Measurements from ENCODE around the gene LRRC9.
A peak's percentile ranks its signal among the peaks of the same experiment; 100 is the strongest.
"Not testable (repeated sequence)": the region's sequence is repeated elsewhere in the genome, so short reads cannot be mapped to it uniquely, and the experiment has no call there.

The LRRC9 gene

DNA sequence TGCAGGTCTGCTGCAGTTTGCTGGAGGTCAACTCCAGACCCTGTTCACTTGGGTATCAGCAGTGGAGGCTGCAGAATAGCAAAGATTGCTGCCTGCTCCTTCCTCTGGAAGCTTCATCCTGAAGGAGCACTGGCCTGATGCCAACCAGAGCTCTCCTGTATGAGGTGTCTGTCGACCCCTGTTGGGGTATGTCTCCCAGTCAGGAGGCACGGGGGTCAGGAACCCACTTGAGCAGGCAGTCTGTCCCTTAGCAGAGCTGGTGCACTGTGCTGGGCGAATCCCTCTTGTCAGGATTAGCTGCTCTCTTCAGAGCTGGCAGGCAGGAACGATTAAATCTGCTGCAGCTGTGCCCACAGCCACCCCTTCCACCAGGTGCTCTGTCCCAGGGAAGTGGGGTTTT is 37.9 kb downstream of the LRRC9 start:
- not testable (repeated sequence) for DNase-seq (ENCODE audit: low spot score)

DNA sequence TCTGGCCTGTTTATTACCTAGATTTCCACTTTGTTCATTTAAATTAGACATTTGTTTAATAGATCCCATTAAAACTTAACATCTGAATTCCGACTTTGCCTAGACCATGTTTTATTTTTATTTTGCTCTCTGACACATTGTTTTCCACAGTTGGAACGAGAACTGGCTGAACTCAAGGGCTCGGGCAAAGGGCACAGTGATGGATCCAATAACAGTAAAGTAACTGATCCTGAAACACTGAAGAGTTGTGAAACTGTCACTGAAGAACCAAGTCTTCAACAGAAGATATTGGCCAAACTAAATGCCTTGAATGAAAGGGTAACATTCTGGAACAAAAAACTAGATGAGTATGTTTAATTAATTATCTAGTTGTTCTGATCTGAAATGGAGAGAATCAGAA is 39.7 kb downstream of the LRRC9 start:
- no peak for DNase-seq (ENCODE audit: low spot score)

DNA sequence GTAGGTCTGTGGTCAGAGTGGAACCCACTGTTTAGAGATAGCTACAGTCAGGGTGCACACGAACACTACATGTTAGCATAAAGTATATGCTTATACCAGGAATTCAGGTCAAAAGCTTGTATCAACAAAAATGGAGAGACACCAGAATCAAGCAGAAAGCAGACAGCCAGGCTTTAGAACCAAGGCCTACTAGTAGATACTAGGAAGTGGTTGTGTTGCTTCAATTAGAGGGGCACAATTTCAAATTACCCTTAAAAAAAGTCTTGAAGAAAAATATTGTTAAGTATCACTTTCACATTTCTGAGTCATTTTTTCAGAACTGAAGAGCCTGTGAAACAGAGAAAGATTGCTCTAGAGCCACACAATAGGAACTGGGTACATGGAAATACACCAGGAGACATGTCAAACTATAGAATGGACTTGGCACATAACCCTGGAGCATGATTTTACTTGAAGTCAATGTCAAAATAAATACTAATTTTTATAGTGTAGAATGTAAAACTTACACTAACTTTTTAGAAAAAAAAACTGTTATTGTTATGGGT is 41.6 kb downstream of the LRRC9 start:
- DNase-seq (ENCODE audit: low spot score), result no peak

DNA sequence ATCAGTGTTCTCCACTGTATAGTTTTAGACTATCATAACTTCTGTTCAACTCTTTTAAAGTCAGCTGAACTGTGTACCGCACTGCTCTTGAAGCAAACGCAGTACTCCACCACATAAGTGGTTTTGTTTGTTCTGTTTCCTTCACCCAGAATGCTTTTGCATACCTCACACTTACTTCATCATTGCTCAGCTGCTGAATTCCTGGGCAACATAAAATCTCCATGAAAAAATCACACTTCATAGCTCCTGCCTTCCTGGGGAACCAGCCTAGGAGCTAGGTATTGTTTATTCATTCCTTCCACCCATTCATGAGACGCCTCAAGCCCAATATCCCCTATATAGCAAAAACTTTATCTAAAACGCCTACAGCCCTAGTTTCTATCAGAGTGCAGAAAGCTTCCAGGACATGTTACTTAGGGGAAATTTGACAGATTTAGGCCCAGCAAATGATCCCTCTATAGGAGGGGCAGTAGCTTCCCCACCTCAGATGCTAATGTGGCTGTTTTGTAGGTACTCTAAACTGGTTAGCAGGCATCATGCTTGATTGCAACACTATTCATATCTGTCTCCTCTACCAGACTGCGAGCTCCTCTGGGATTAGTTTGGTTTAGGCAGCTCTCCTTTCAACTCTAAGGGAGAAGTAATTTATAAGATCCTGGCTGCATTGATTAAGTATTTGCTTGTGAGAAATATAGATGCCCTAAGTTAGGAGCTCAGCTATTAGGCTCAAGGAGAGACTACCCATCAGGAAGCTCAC is 44.5 kb downstream of the LRRC9 start:
- DNase-seq (ENCODE audit: low spot score), result no peak

DNA sequence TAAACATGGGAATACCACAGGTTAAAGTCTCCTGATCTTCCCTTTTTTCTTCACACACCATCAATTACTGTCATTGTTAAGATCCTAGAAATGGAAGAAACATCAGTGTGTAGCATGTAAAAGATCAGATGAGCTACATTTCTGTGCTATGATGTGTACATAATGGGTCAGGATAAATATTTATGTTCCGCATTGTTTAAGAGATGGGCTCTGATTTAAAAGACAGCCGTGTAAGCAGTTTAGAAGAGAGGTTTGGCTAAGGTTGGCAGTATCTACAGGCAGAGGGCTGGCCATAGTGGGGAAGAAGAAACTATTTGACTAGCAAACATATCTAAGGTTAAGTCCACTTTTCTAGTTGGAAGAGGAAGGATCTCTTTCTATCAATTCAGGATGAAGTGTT is 49.4 kb downstream of the LRRC9 start:
- DNase-seq (ENCODE audit: low spot score), result no peak

DNA sequence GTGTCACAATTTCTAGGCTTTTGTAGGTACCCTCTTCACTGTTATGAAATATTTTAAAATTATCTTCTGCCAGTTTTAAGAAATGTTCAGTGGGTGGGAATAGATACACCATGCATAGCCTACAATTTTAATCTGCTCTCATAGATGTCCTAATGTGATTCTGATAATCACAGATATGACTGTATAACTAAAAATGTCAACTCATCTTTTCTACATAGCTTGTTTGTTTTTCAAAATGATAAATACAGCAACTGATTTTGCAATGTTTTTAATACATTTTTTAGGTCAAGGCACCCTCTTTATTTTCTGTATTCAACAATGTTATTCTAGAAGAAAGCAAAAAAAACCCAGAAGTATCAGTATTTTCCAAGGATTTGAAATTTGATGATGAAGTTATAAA is 61.6 kb downstream of the LRRC9 start:
- no peak for DNase-seq (ENCODE audit: low spot score)

DNA sequence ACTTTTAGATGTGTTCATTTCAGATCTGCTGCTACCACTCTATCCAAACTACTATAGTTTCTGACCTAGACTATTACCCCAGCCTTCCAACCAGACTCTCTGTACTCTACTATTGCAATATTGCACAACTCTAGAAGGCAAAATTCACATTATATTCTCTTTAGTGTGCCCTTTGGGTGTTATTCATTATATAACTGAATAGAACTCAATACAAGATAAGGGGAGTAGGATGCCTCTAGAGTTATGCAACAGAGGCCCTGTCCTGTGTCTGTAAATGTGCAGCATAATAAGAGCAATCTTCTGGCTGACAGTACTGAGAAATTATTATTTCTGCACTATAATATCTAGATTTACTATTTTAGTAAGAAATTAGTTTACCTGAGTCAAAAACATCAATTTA is 63.1 kb downstream of the LRRC9 start:
- no peak for DNase-seq (ENCODE audit: low spot score)

DNA sequence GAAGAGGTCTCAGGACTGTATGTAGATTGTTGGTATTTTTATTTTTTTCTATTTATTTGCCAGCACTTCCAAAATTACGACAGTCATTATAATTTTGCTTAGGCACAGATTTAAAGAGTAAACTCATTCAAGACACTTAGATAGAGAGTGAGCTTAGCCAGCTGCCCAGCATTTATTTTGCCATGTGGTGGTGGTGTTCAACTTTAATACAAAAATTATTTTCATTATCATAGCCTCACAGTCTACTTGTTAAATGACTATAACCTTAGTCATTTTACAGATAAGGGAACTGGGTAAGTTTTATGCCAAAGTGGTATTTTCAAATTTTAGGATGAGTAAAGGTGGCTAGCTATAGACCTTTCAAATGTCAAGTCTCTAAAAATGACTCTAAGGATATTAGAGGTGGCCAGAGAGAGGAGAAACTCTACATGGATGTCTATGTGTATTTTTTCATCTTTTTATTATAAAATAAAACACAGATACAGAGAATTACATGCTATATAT is 66.7 kb downstream of the LRRC9 start:
- no peak for DNase-seq (ENCODE audit: low spot score)

DNA sequence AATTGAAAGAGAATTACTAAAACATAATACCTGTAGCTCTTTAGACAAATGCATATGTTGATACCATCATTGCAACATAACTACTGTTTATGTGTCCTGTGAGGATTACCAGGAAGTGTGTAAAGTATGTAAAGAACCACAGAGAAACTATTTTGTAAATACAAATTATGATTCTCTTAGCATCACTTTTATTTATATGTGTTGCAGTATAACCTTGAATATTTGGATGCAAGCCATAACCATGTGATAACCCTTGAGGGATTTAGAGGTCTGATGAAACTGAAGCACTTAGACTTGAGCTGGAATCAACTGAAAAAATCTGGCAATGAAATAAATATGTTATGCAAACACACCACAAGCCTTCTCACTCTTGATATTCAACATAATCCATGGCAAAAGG is 77.5 kb downstream of the LRRC9 start:
- DNase-seq (ENCODE audit: low spot score), result no peak

DNA sequence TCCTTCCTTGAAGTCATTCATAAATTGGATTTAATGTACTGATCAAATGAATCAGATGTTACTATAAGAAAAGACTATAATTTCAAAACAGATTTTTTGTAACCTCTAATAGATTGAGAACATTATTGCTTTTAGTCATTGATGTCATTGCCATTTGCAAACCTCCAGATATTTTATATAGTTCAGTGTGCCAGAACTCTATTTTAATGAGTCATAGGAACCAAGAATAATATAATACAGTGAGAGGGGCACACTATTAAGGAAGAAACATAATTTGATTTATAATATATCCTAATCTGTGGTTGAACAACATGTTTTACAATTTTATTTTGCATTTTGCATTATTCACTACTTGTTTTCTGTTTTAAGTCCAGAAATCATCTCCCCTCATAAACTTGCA is 78.0 kb downstream of the LRRC9 start:
- no peak for DNase-seq (ENCODE audit: low spot score)

DNA sequence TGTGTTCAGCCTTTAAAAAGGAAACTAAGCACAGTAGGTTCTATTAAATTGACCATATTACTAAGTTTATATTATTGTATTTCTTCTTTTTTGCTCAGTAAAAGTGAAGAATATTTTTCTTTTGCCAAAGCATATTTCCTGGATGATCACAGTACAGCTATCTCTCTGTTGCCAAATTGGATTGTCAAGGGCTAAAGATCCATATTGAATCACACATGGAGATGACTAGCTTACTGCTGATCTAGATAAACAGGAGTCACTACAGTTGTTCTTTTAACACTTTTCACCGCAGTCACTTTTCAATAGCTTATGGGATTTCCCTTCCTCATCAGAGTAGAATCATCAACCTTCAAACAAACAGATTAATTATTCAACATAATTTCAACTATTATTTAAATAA is 78.6 kb downstream of the LRRC9 start:
- no peak for DNase-seq (ENCODE audit: low spot score)

DNA sequence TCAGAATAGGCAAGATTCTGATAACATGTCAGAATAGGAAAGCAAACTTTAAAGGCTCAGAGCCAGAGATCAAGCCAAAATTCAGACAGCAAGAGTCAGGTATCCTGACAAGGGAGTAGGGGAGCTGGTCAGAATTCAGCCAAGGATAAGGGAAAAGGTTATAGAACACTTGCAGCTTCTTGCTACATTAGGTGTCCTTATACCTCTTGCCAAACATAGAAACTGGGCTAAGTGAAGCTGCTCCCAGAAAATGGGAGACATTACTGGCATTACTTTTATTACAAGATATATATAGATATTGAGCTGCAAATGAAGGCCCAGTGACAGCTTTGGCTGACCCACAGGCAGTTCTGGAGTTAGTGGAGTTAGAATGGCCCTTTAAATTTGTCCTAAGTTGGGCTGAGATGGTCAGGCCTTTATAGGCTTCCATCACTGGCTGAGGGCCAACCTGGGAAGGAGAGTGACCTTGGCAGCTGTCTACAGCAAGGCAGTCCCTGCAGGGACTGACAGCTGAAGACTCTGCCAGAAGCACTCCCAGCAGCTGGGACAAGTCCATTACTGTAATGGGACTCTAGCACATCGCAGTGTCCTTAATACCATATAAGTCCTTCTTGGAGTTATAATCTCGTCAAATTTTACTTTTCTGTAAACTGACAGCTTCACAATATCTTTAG is 83.0 kb downstream of the LRRC9 start:
- no peak for DNase-seq (ENCODE audit: low spot score)

DNA sequence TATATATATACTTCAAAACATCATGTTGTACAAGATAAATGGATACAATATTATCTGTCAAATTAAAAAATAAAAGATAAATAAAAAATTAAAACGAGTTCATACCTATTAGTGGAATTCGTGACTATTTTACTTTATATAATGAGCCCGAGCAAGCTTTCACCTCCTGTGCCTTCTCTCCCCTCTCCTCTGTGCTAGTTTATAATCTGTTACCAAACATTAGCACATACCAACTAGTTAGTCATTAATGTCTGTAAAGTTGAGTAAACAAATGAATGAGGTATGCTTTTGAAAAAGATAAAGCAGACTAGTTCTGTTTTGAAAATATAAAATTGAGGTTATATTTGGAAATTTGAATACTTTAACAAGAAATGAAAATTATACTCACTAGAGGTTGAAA is 84.0 kb downstream of the LRRC9 start:
- DNase-seq (ENCODE audit: low spot score), result no peak

DNA sequence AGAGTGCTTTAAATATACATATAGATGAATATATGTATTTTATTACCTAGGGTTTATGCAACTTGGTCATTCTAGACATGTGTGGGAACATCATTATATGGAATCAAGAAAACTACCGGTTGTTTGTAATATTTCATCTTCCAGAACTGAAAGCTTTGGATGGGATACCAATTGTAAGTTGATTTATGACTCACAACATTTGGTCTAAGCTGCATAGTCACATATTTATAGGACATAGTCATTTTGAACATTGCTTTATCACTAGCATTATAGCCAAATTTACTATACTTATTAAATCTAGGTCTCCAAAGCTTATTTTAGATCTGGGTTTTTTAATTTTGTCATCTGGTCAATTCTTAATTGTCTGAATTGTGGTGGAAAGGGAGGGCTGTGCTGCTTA is 88.1 kb downstream of the LRRC9 start:
- DNase-seq (ENCODE audit: low spot score), result peak; percentile 1

DNA sequence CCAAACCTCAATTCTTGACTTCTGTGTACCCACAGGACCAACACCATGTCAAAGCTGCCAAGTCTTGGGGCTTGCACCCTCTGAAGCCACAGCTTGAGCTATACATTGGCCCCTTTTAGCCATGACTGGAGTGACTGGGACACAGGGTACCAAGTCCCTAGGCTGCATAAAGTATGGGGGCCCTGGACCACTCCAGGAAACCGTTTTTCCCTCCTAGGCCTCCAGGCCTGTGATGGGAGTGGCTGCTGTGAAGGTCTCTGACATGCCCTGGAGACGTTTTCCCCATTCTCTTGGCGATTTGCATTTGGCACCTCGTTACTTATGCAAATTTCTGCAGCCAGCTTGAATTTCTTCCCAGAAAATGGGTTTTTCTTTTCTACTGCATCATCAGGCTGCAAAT is 90.3 kb downstream of the LRRC9 start:
- DNase-seq (ENCODE audit: low spot score), result not testable (repeated sequence)

DNA sequence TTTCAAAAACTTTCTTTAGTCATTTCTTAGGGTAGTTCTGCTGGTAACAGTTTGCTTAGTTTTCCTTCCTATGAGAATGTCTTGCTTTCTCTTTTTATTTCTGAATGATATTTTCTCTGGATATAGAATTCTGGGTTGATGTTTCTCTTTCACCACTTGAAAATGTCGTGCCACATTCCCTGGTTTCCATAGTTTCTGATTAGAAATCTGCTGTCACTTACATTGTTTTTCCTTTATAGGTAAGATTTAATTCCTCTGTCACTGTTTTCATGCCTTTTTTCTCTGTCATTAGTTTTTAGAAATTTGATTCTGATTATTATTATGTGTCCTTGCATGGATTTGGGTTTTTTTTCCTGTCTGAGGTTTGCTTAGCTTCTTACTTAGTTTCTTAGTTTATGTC is 94.5 kb downstream of the LRRC9 start:
- no peak for DNase-seq (ENCODE audit: low spot score)

DNA sequence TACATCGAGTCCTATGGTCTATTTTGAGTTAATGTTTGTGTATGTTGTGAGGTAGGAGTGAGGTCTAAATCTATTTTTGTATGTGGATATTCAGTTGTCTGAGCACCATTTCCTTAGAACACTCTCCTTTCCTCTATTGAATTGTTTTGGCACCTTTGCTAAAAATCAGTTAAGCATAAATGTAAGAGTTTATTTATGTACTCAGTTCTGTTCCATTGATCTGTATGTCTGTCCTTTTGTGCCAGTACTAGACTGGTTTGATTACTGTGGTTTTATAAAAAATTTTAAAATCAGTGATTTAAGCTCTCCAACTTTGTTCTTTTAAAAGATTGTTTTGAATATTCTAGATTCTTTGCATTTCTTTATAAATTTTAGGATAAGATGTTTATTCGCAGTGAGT is 101.7 kb downstream of the LRRC9 start:
- DNase-seq (ENCODE audit: low spot score), result no peak

DNA sequence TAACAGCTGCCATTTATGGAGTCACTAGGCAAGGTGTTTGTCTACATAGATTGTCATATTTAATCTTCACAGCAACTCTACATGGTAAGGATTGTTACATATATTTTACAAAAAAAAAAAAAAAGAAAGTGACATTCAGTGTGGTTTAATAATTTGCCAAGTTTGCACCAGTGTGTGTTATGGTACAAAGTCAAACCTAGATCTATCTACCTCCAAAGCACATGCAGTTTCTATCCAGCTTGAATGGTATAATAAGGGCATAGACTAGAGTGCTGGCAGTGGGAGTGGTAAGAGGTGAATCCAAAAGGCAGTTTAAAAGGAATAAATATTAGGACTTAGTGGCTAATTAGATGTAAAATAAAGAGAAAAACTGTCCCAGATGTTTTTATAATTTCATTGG is 105.6 kb downstream of the LRRC9 start:
- DNase-seq (ENCODE audit: low spot score), result no peak

DNA sequence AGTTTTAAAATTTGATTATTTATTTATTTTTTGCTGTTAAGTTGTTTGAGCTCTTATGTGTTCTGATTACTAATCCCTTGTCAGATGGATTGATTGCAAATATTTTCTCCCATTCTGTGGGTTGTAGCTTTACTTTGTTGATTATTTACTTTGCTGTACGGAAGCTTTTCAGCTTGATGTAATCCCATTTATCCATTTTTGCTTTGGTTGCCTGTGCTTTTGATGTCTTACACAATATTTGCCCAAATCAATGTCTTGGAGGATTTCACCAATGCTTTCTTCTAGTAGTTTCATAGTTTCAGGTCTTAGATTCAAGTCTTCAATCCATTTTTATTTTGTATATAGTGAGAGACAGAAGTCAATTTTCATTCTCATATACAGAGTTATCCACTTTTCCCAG is 115.2 kb downstream of the LRRC9 start:
- DNase-seq (ENCODE audit: low spot score), result no peak

DNA sequence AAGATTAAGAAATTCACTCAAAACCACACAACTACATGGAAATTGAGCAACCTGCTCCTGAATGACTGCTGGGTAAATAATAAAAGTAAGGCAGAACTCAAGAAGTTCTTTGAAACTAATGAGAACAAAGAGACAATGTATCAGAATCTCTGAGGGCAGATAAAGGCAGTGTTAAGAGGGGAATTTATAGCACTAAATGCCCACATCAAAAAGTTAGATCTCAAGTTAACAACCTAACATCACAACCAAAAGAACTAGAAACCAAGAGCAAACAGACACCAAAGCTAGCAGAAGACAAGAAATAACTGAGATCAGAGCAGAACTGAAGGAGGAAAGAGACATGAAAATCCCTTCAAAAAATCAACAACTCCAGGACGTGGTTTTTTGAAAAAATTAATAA is 128.0 kb downstream of the LRRC9 start:
- not testable (repeated sequence) for DNase-seq (ENCODE audit: low spot score)

DNA sequence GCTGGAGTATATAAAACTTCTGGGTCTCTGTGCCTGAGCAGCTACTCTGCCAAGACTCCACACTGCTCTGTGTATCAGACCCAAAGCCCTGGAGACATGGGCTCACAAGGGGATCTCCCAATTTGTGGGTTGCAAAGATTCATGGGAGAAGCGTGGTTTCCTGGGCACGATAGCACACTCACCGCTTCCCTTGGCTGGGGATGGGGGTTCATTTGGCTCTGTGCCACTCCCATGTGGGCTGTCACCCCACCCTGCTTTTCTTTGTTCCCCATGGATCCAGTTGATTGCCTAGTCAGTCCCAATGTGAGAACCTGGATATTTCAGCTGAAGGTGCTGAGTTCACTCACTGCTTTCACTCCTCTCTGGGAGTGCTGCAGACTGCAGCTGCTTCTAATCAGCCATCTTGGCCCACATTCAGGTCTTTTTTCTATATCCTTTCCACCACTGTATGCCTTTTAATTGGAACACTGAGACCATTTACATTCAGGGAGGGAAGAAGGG is 131.8 kb downstream of the LRRC9 start:
- no peak for DNase-seq (ENCODE audit: low spot score)

DNA sequence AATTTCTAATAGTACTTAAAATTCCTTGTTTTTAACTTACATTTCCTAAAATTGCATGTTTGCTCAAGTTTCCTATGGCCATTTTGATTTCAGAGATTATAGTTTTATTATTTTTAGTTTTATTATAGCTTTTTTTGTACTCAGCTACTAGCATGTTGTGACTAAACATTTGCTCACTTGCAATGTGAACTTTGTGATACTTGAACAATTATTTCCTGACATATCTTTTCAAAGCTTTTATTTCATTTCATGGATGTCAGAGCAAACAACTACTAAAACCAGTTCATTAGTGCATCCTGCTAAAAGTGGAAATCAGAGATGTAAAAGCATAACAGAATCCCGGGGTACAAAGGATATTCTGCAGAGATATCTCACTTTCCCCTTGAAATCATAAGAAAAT is 138.1 kb downstream of the LRRC9 start:
- no peak for DNase-seq (ENCODE audit: low spot score)

DNA sequence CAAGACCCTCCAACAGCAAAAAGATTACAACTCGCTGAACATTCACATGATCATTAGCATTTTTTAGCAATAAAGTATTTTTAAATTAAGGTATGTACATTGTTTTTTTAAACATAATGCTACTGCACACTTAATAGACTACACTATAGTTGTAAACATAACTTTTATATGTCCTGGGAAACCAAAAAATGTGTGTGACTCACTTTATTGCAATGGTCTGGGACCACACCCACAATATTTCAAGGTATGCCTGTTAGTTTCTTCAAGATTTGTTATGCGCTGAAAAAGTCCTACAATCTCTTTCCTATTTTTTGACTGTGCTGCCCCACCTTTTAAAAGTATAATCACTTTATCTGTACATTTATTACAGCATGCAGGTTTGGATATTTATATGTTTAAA is 141.4 kb downstream of the LRRC9 start:
- no peak for DNase-seq (ENCODE audit: low spot score)
